H1 (cell line): ENCODE measurements around the gene C2CD2L. TPM values are rescaled to one million over a fixed set of nuclear protein-coding genes. Genes with fewer than 3 reads are reported as not detected.

Experiments used
- CTCF ChIA-PET: fragments of 300-600 bp; sonication (Branson Sonifier 250); formaldehyde crosslinking; loops from one replicate; lab custom pipeline; 2021; ENCODE audit not compliant: partially characterized antibody; lab: Charles Lee
- POLR2A ChIA-PET: fragments of 300-600 bp; sonication (Branson Sonifier 250); formaldehyde crosslinking; loops from one replicate; lab custom pipeline; 2021; ENCODE audit warnings: inconsistent platforms; ENCODE audit not compliant: partially characterized antibody; lab: Charles Lee
- DNase-seq, 2 experiments: peaks; one replicate each; pipeline versions ENCODE4 v3.0.0 to v3.0.0-alpha.2; 2010 to 2022; ENCODE audit warnings: low spot score in 2 of 2, low read depth in 1 of 2, mixed read lengths in 1 of 2
- FAIRE-seq: peaks from 2 replicates; lab custom pipeline; 2011; peaks lifted over from hg19 to GRCh38; lab: Jason Lieb, UNC
- H2AFZ ChIP-seq: 2 replicates; pipeline ENCODE4 v1.8.1; 2012; ENCODE audit warnings: low read length, inconsistent platforms
- H2AK5ac ChIP-seq: 2 replicates; pipeline ENCODE4 v1.6.1; 2013; ENCODE audit warnings: low read depth, low read length
- H2BK120ac ChIP-seq: replicated peaks from 2 replicates; pipeline ENCODE3; 2013; ENCODE audit warnings: low read depth, low read length, inconsistent platforms
- H2BK12ac ChIP-seq: 2 replicates; pipeline ENCODE4 v1.6.1; 2013; ENCODE audit warnings: low read depth, low read length
- H2BK15ac ChIP-seq: 2 replicates; pipeline ENCODE4 v1.6.1; 2013; ENCODE audit warnings: low read length
- H2BK20ac ChIP-seq: 2 replicates; pipeline ENCODE4 v1.6.1; 2013; ENCODE audit warnings: low read length
- H2BK5ac ChIP-seq: 2 replicates; pipeline ENCODE4 v1.6.1; 2013; ENCODE audit warnings: low read depth, low read length
- H3K14ac ChIP-seq: 2 replicates; pipeline ENCODE4 v1.6.1; 2013; ENCODE audit warnings: inconsistent platforms; ENCODE audit not compliant: insufficient read length
- H3K18ac ChIP-seq: 2 replicates; pipeline ENCODE4 v1.6.1; 2013; ENCODE audit warnings: low read length; ENCODE audit errors: extremely low read depth
- H3K23ac ChIP-seq: 2 replicates; pipeline ENCODE4 v1.6.1; 2013; ENCODE audit warnings: inconsistent platforms; ENCODE audit not compliant: insufficient read length
- H3K23me2 ChIP-seq: 2 replicates; pipeline ENCODE4 v1.6.1; 2013; ENCODE audit warnings: low read depth, low read length
- H3K27ac ChIP-seq: 2 replicates; pipeline ENCODE4 v1.6.1; 2011; ENCODE audit warnings: low read depth, low read length, inconsistent platforms
- H3K27me3 ChIP-seq, 4 experiments: replicated peaks in 1 of 4; 1 replicate in 1 of 4; 2 replicates in 3 of 4; pipeline versions ENCODE4 v1.6.1 to v1.8.1; 2011 to 2013; ENCODE audit warnings: low read length in 3 of 4, mild to moderate bottlenecking in 3 of 4, inconsistent platforms in 2 of 4, mixed read lengths in 2 of 4, moderate library complexity in 1 of 4; ENCODE audit not compliant: control insufficient read depth in 3 of 4, insufficient read depth in 3 of 4; ENCODE audit errors: extremely low read depth in 1 of 4
- H3K36me3 ChIP-seq, 4 experiments: 2 replicates each; pipeline versions ENCODE4 v1.6.1 to v1.8.1; 2011 to 2013; ENCODE audit warnings: mild to moderate bottlenecking in 4 of 4, low read length in 3 of 4, moderate library complexity in 2 of 4, control low read depth in 1 of 4, inconsistent platforms in 1 of 4; ENCODE audit not compliant: insufficient read depth in 4 of 4, control insufficient read depth in 2 of 4
- H3K4ac ChIP-seq: replicated peaks from 2 replicates; pipeline ENCODE3; 2013; ENCODE audit warnings: low read length, low read depth, mixed read lengths, inconsistent platforms; ENCODE audit not compliant: insufficient read length
- H3K4me1 ChIP-seq, 4 experiments: replicated peaks in 1 of 4; 1 replicate in 1 of 4; 2 replicates in 3 of 4; pipeline versions ENCODE4 v1.6.1 to v1.8.1; 2011 to 2013; ENCODE audit warnings: low read length in 3 of 4, inconsistent platforms in 2 of 4, mixed read lengths in 1 of 4; ENCODE audit not compliant: insufficient read depth in 4 of 4, control insufficient read depth in 3 of 4
- H3K4me2 ChIP-seq, 2 experiments: 2 replicates each; pipeline versions ENCODE4 v1.6.1 to v1.8.1; 2011 to 2013; ENCODE audit warnings: low read depth in 2 of 2, low read length in 2 of 2, control low read depth in 1 of 2, inconsistent platforms in 1 of 2, mild to moderate bottlenecking in 1 of 2; ENCODE audit not compliant: insufficient read depth in 1 of 2
- H3K4me3 ChIP-seq, 4 experiments: fragments of 200-600, 300-600 bp in 1 of 4; sonication (generic), shearing (Covaris generic), sonication (Bioruptor Twin) in 1 of 4; 2 replicates each; pipeline versions ENCODE4 v1.5.1 to v1.8.1; 2011 to 2016; ENCODE audit warnings: low read length in 4 of 4, low read depth in 3 of 4, control low read depth in 2 of 4, inconsistent platforms in 2 of 4, mild to moderate bottlenecking in 2 of 4, mixed read lengths in 1 of 4, moderate library complexity in 1 of 4; ENCODE audit not compliant: insufficient read depth in 2 of 4; ENCODE audit errors: extremely low read depth in 1 of 4
- H3K56ac ChIP-seq: replicated peaks from 2 replicates; pipeline ENCODE3; 2013; ENCODE audit warnings: low read depth, mild to moderate bottlenecking, mixed read lengths, low read length, inconsistent platforms; ENCODE audit not compliant: insufficient read length
- H3K79me1 ChIP-seq: 2 replicates; pipeline ENCODE4 v1.6.1; 2013; ENCODE audit warnings: low read depth, low read length, control low read depth
- H3K79me2 ChIP-seq, 2 experiments: 2 replicates each; pipeline versions ENCODE4 v1.6.1 to v1.8.1; 2012 to 2013; ENCODE audit warnings: low read length in 2 of 2, mild to moderate bottlenecking in 2 of 2, inconsistent platforms in 1 of 2; ENCODE audit not compliant: insufficient read depth in 2 of 2, control insufficient read depth in 1 of 2
- H3K9ac ChIP-seq, 4 experiments: replicated peaks in 1 of 4; 1 replicate in 1 of 4; 2 replicates in 3 of 4; pipeline versions ENCODE4 v1.6.1 to v1.8.1; 2011 to 2013; ENCODE audit warnings: low read depth in 3 of 4, low read length in 3 of 4, control low read depth in 2 of 4, mild to moderate bottlenecking in 2 of 4, moderate library complexity in 2 of 4, inconsistent platforms in 1 of 4; ENCODE audit errors: extremely low read depth in 1 of 4
- H3K9me3 ChIP-seq, 2 experiments: 2 replicates each; pipeline versions ENCODE4 v1.6.1 to v1.8.1; 2012 to 2013; ENCODE audit warnings: mild to moderate bottlenecking in 2 of 2, moderate library complexity in 2 of 2, control low read depth in 1 of 2, inconsistent platforms in 1 of 2, low read depth in 1 of 2, low read length in 1 of 2, mixed read lengths in 1 of 2; ENCODE audit not compliant: insufficient read depth in 2 of 2
- H4K20me1 ChIP-seq, 2 experiments: replicated peaks in 1 of 2; 2 replicates each; pipeline versions ENCODE3 to v1.8.1; 2011 to 2013; ENCODE audit warnings: inconsistent platforms in 2 of 2, low read length in 2 of 2, mild to moderate bottlenecking in 1 of 2; ENCODE audit not compliant: insufficient read depth in 2 of 2, control insufficient read depth in 1 of 2
- H4K5ac ChIP-seq: 2 replicates; pipeline ENCODE4 v1.6.1; 2013; ENCODE audit warnings: low read length, low read depth, mixed read lengths, inconsistent platforms; ENCODE audit not compliant: insufficient read length
- H4K8ac ChIP-seq: 2 replicates; pipeline ENCODE4 v1.8.0; 2013; ENCODE audit warnings: mild to moderate bottlenecking, moderate library complexity, low read length, inconsistent platforms; ENCODE audit not compliant: insufficient read depth; ENCODE audit errors: extremely low read depth
- H4K91ac ChIP-seq: replicated peaks from 2 replicates; pipeline ENCODE3; 2013; ENCODE audit warnings: low read length, mixed read lengths, inconsistent platforms; ENCODE audit not compliant: insufficient read length
- ASH2L ChIP-seq: fragments of 200-600, 300-600 bp; sonication (generic); IDR thresholded peaks from one replicate; pipeline ENCODE4 v1.7.1; 2017; ENCODE audit warnings: low read length
- BRCA1 ChIP-seq: IDR thresholded peaks from 2 replicates; pipeline ENCODE4 v1.6.1; 2012; ENCODE audit warnings: low read depth, low read length, improper control_type of control experiment
- CTBP2 ChIP-seq: IDR thresholded peaks from 2 replicates; pipeline ENCODE4 v1.7.0; 2011; ENCODE audit warnings: borderline replicate concordance, mild to moderate bottlenecking, moderate library complexity, mixed read lengths, low read length; ENCODE audit not compliant: insufficient read depth, insufficient read length
- EZH2 ChIP-seq: fragments of 200-600 bp; sonication (generic); IDR thresholded peaks from 2 replicates; pipeline ENCODE4 v1.7.1; 2012; ENCODE audit warnings: low read depth, mild to moderate bottlenecking, moderate library complexity, low read length, inconsistent platforms; ENCODE audit not compliant: severe bottlenecking
- HDAC2 ChIP-seq, 2 experiments: fragments of 300-600 bp in 1 of 2; sonication (generic) in 1 of 2; IDR thresholded peaks; 2 replicates each; pipeline ENCODE4 v1.6.1; 2011 to 2012; ENCODE audit warnings: low read depth in 2 of 2, low read length in 2 of 2, mild to moderate bottlenecking in 2 of 2, moderate library complexity in 2 of 2, borderline replicate concordance in 1 of 2, inconsistent platforms in 1 of 2
- KDM5A ChIP-seq: fragments of 200-600 bp; IDR thresholded peaks from 2 replicates; pipeline ENCODE4 v1.7.1; 2012; ENCODE audit warnings: mild to moderate bottlenecking, low read length, inconsistent platforms, mixed read lengths
- SUZ12 ChIP-seq: fragments of 200-600 bp; sonication (generic); IDR thresholded peaks from 2 replicates; pipeline ENCODE4 v1.6.1; 2012; ENCODE audit warnings: mild to moderate bottlenecking, inconsistent platforms, low read length, moderate library complexity, mixed read lengths
- WGBS, 2 experiments: shearing (Covaris generic) in 1 of 2; methylation state at CpG; one replicate each; pipeline versions ENCODE4 v1.1.6 to v1.1.7; 2013 to 2015; ENCODE audit warnings: low lambda C conversion rate in 2 of 2, mixed read lengths in 2 of 2, inconsistent platforms in 1 of 2, low coverage in 1 of 2, missing lambda C conversion rate in 1 of 2; ENCODE audit not compliant: insufficient replicate concordance in 2 of 2, insufficient coverage in 1 of 2, insufficient read length in 1 of 2; ENCODE audit errors: extremely low coverage in 1 of 2, missing lambda C conversion rate in 1 of 2; 5-methylcytosine and 5-hydroxymethylcytosine counted together
- polyA plus RNA-seq, 7 experiments: library from polyadenylated mRNA; depleted of rRNA in 3 of 7; stranded (reverse) in 5 of 7; unstranded in 2 of 7; fragments of >200 nt in 5 of 7; fragments of 200-250 nt in 2 of 7; gene quantifications; 1 replicate in 5 of 7; 2 replicates in 1 of 7; 4 replicates in 1 of 7; pipeline versions ENCODE4 v1.2.1 to v1.2.3, GENCODE V29; 2011 to 2013; ENCODE audit warnings: missing spikeins in 2 of 7, mixed read lengths in 2 of 7
- total RNA-seq: library from RNA; stranded (reverse); fragmentation: NEBNext Ultra II Directional; extraction: Animal tissue kit (Norgen Biotek cat#: 25700); gene quantifications from 2 replicates; pipeline ENCODE4 v1.2.1, GENCODE V29; 2021

The C2CD2L gene
- total and polyA plus RNA-seq, 2 of the 8 experiments (the other 6 are each of a cell fraction or from before 2014, with no cell fraction given): 2.5 to 4.0 TPM

DNA sequence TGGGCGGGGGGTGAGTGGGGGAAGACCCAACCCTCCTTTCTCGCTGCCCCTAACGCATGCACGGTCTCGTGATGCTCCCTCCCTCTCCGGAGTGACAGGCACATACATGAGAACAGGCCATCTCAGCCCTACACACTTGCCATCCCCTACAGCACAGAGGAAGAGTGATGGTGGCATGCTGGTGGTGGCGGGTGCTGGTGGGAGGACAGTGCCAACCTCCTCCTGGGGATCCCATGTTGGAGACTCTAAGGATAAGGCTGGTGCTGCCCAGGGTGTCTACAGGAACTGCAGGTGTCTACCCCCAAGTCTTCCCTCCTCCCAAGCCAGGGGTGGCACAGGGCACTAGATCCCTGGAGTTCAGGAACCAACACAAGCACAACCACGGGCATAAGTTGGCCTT, 54.7 kb downstream of the C2CD2L start:
- no peaks in the 10 kb centered on the region for H3K79me2 ChIP-seq
- no peak overlapping the region for H4K8ac ChIP-seq
- no peak overlapping the region for H2BK12ac ChIP-seq
- no peak overlapping the region for H3K18ac ChIP-seq
- H3K9ac ChIP-seq: no peak overlapping the region
- DNase-seq (no peak), FAIRE-seq (no peak)
- CTCF ChIA-PET: interaction anchor here (3.1 to 3.6 kb wide), 2 partner anchors 12 to 27 kb away, joined by 10 to 24 read pairs; partner anchors contain the start of gene ABCG4
- H3K23me2 ChIP-seq: no peaks in the 10 kb centered on the region
- no peak overlapping the region for H3K14ac ChIP-seq
- no peak overlapping the region for H3K56ac ChIP-seq
- H3K23ac ChIP-seq: no peak overlapping the region
- H3K4me2 ChIP-seq: no peak overlapping the region
- H3K27me3 ChIP-seq: no peaks in the 10 kb centered on the region; a peak in 2 of 7 replicates
- H3K9me3 ChIP-seq: no peaks in the 10 kb centered on the region
- no peaks in the 10 kb centered on the region for H3K79me1 ChIP-seq
- no peak overlapping the region for H3K4me3 ChIP-seq
- H3K27ac ChIP-seq: no peak overlapping the region
- WGBS, 2 experiments: 86% methylated on average over 8 of the region's 8 CpGs; no CpG with 5 or more reads in 1 of the 2 experiments
- no peak overlapping the region for H2BK20ac ChIP-seq
- H2BK5ac ChIP-seq: no peak overlapping the region
- H2AK5ac ChIP-seq: peak overlapping the region; percentile 75; the same call in 1 of the 2 replicates
- no peaks in the 10 kb centered on the region for H4K20me1 ChIP-seq
- POLR2A ChIA-PET: interaction anchor here (0.6 kb wide), 2 partner anchors 8 to 159 kb away, joined by 3 read pairs; no protein-coding TSS in a partner anchor
- H2BK120ac ChIP-seq: no peak overlapping the region
- TF ChIP-seq EZH2: no peak
- no peak for TF ChIP-seq HDAC2 (IDR thresholded peaks at IDR 0.05; ENCODE audit: borderline replicate concordance in 1 of 2, low read depth in 2 of 2, low read length in 2 of 2)
- no peak for TF ChIP-seq ASH2L
- no peak for TF ChIP-seq KDM5A
- TF ChIP-seq SUZ12: no peak
- TF ChIP-seq CTBP2: no peak
- no peak for TF ChIP-seq BRCA1
- TF ChIP-seq, all 59 proteins: peak for 0
- Histone ChIP-seq H2BK15ac (no peak overlapping the region), H3K4ac (no peak overlapping the region), H3K36me3 (no peaks in the 10 kb centered on the region), H2AFZ (no peak overlapping the region), H4K91ac (peak overlapping the region; percentile 91), H3K4me1 (peaks cover 0 to 8% (median 3%) of the 10 kb centered on the region in 4 experiments; a peak in 5 of 7 replicates), H4K5ac (no peak overlapping the region)
